GM19025 (cell line): ENCODE measurements around the gene TFB1M.

Experiments
- ATAC-seq: cut with Tn5 transposase; IDR thresholded peaks from one replicate; pipeline ENCODE4 v1.9.1; 2021; ENCODE audit warnings: mild to moderate bottlenecking, low read depth, moderate library complexity; ENCODE audit not compliant: unreplicated experiment

Gene TFB1M

GRCh38 chr6:155213611-155214372 is 100.5 kb downstream of the TFB1M start:
- no peak for ATAC-seq

DNA sequence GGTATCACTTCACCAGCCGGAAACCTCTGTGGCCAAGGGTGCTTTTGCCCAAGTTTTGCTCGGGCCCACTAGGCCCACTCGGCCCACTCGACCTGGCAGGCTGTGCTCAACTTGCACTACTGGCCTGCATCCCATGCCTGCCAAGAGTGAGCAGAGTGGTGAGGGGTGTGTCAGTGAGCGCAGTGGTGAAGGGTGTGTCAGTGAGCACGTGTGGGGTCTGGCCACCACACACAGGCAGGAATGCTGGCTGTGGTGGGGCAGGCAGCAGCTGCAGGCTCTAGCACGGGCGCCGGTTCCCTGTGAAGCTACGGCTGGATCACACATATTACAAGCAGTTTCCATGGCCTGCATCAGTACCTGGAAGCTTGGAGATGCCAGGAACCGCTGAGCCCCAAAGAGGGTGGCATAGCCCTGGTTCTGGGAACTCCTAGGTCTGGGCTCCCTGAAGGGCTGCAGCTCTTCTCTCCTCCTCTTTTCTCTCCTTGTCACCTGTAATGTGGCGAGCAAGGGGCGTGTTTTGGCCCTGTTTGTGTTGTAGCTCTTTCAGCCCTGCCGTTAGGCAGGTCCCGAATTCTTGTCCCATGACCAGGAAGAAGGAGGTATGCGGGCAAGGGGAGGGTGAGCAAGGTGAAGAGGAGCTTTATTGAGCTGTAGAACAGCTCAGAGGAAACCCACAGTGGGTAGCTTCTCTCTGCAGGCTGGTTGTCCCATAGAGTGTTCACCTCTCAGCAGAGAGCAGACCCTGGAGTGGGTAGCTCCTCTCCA is 101.5 kb downstream of the TFB1M start:
- no peak for ATAC-seq

DNA sequence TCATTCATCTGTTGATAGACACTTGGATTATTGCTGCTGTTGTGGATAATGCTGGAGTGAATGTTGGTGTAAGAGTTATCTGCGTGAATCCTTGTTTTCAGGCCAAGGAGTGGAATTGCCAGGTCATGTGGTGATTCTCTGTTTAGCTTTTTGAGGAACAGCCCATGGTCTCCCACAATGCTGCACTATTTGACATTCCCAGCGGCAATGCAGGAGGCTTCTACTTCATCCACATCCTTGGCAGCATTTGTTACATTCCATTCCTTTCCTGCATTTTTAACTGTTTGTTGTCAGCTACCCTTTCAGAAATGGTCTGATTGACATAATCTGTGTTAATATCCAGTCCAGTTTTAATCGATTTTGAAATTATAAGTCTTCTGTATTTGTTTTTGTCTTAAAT is 102.2 kb downstream of the TFB1M start:
- no peak for ATAC-seq

DNA sequence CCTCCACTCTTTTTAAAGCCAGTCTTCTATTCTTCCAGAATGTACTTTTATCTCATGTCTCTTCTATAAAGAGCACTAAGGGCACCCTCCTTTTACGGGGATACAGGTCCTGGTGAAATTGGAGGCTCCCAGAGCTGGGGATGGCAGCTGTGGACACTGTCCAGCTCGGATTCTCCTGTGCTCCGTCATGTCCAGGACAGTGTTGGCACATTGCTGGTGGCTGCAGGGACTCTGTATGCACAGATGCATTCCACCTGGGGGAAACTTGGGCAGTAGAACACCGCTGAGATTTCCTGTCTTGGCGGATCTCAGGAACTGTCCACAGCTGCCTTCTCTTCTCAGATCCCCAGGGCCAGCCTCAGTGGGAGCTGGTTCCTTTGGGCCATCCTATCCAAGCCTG is 107.1 kb downstream of the TFB1M start:
- ATAC-seq = no peak
